GM06990 (cell line): ENCODE results near the gene BCAT1.
A peak's percentile ranks its signal among the peaks of the same experiment; 100 is the strongest.

Experiments
- DNase-seq: peaks from one replicate; pipeline ENCODE4 v3.0.0-alpha.2; 2011; ENCODE audit not compliant: insufficient read length; ENCODE audit errors: extremely low read depth
- H3K27me3 ChIP-seq: replicated peaks from 2 replicates; pipeline ENCODE4 v1.6.0; 2011; ENCODE audit warnings: low read length; ENCODE audit not compliant: control insufficient read depth, insufficient read depth
- H3K36me3 ChIP-seq: 2 replicates; pipeline ENCODE4 v1.5.1; 2011; ENCODE audit warnings: low read length; ENCODE audit not compliant: control insufficient read depth, insufficient read depth
- H3K4me3 ChIP-seq: replicated peaks from 2 replicates; pipeline ENCODE4 v1.5.1; 2011; ENCODE audit warnings: low read depth, mild to moderate bottlenecking, control low read depth, low read length
- TF ChIP-seq, protein P1 (sequence below): IDR thresholded peaks from 2 replicates; pipeline ENCODE4 v1.5.1; 2011; ENCODE audit warnings: low read length, control low read depth, mild to moderate bottlenecking, inconsistent platforms; ENCODE audit not compliant: insufficient read depth, poor library complexity, severe bottlenecking

The BCAT1 gene

DNA sequence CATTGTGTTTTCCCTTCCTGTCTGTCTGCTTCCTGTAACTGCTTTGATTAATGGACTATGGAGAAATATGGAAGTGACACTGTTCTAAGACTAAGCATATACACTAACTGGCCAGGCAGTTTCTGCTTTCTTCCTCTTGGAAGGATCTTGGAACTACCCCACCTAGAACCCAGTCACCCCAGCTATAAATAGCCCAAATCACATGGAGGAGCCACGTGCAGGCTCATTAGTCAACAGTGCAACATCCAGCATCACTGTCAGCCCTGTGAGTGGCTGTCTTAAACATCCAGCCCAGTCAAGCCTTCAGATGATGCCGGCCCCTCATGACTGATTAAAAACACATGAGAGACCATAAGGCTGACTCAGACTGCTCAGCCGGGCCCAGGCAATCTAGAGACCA is 39.2 kb downstream of the BCAT1 start:
- Histone ChIP-seq H3K27me3 (no peaks in the 10 kb centered on the region), H3K36me3 (no peaks in the 10 kb centered on the region), H3K4me3 (no peak overlapping the region)
- DNase-seq, result no peak
- TF ChIP-seq, protein P1, sequence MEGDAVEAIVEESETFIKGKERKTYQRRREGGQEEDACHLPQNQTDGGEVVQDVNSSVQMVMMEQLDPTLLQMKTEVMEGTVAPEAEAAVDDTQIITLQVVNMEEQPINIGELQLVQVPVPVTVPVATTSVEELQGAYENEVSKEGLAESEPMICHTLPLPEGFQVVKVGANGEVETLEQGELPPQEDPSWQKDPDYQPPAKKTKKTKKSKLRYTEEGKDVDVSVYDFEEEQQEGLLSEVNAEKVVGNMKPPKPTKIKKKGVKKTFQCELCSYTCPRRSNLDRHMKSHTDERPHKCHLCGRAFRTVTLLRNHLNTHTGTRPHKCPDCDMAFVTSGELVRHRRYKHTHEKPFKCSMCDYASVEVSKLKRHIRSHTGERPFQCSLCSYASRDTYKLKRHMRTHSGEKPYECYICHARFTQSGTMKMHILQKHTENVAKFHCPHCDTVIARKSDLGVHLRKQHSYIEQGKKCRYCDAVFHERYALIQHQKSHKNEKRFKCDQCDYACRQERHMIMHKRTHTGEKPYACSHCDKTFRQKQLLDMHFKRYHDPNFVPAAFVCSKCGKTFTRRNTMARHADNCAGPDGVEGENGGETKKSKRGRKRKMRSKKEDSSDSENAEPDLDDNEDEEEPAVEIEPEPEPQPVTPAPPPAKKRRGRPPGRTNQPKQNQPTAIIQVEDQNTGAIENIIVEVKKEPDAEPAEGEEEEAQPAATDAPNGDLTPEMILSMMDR, result no peak

DNA sequence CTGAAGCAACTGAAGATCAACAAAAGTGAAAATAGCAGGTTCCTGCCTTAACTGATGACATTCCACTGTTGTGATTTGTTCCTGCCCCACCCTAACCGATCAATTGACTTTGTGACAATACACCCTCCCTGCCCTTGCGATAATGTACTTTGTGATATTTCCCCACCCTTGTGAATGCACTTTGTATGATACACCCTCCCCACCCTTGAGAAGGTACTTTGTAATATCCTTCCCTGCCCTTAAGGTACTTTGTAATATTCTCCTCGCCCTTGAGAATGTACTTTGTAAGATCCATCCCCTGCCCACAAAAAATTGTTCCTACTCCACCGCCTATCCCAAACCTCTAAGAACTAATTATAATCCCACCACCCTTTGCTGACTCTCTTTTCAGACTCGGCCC is 41.4 kb downstream of the BCAT1 start:
- TF ChIP-seq, protein P1, result no peak
- Histone ChIP-seq H3K27me3 (no peaks in the 10 kb centered on the region), H3K4me3 (no peak overlapping the region), H3K36me3 (no peaks in the 10 kb centered on the region)
- no peak for DNase-seq

DNA sequence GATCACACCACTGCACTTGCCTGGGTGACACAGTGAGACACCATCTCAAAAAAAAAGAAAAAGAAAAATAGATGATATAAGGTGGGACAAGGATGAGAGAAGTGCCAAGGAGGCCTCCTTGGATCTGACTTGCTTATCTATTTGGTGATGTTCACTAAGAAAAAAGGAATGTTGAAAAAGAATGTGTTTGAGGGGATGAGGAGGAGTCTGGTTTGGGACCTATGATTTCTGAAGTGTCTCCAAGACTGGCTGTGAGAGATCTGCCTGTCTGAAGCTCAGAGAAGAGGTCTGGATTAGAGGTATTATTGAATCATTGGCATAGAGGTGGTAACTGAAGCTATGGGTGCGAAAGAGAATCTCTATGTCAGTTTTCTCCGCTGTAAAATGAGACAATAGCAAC is 42.8 kb downstream of the BCAT1 start:
- Histone ChIP-seq H3K36me3 (no peaks in the 10 kb centered on the region), H3K27me3 (no peaks in the 10 kb centered on the region), H3K4me3 (no peak overlapping the region)
- TF ChIP-seq, protein P1, result no peak
- no peak for DNase-seq

DNA sequence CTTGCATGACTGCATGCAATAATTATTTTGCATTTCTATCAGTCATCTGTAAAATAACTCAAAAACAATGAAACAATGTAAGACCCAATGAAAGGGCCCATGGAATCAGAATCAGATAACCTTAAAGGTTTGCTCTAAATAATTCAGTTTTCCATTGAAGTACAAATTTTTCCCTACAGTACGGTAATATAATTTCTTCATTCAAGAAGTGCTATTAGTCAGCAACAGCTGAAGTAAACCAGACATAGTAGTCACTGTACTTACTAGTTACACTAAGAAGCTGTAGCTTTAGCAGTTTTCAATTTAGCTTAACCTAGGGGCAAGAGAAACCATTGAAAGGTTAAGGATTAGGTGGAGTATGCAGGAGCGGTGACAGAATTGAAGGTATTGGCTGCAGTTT is 43.5 kb downstream of the BCAT1 start:
- DNase-seq, result no peak
- TF ChIP-seq, protein P1, result no peak
- Histone ChIP-seq H3K27me3 (no peaks in the 10 kb centered on the region), H3K4me3 (no peak overlapping the region), H3K36me3 (no peaks in the 10 kb centered on the region)

GRCh38 chr12:24904871-24905270 is 44.0 kb downstream of the BCAT1 start:
- no peak overlapping the region for H3K4me3 ChIP-seq
- TF ChIP-seq, protein P1, result no peak
- no peak for DNase-seq
- no peaks in the 10 kb centered on the region for H3K27me3 ChIP-seq
- H3K36me3 ChIP-seq, result no peaks in the 10 kb centered on the region

DNA sequence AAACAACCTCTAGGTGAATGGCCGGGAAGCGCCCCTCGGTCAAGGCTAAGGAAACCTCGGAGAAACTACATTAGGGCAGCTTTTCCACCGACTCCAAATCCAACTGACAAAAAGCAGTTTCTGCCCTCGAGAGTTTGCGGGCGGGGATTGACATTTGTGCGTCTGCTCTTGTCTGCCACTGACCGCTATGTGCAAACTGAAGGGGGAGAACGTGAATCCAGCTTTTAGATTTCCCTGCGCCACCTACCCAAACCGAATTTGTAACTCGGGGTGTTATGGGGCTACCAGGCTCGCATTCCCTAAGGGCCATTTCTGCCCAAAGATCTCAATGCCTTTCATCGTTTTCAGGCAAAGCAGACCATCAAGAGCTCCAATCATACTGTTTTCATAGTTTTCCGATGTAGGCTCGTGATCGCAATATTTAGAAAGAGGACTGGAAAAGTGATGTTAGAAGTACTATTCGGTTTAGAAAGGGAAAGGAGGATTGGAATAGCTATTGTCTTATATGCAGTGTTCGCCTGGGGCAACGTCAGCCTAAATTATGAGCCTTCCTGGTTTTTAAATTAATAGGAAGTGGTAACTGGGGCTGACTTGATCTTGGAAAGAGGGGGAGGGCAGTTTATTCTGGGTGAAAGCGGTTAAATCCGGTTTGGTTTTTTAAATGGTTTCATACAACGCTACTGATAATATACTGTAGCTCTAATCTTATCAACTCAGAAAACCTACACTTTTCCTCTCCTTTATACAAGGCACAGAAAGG is 45.4 kb downstream of the BCAT1 start:
- Histone ChIP-seq H3K36me3 (no peaks in the 10 kb centered on the region), H3K4me3 (peak overlapping the region; percentile 71), H3K27me3 (no peaks in the 10 kb centered on the region)
- DNase-seq, result no peak
- TF ChIP-seq, protein P1, result no peak
